Measurements from ENCODE around the gene TMEM238.
"Not testable (repeated sequence)": the region's sequence is repeated elsewhere in the genome, so short reads cannot be mapped to it uniquely, and the experiment has no call there.

The TMEM238 gene

GRCh38 chr19:55339889-55340783 lies 44.0 kb downstream of the TMEM238 start:
- DNase-seq (ENCODE audit: low spot score): no peak

DNA sequence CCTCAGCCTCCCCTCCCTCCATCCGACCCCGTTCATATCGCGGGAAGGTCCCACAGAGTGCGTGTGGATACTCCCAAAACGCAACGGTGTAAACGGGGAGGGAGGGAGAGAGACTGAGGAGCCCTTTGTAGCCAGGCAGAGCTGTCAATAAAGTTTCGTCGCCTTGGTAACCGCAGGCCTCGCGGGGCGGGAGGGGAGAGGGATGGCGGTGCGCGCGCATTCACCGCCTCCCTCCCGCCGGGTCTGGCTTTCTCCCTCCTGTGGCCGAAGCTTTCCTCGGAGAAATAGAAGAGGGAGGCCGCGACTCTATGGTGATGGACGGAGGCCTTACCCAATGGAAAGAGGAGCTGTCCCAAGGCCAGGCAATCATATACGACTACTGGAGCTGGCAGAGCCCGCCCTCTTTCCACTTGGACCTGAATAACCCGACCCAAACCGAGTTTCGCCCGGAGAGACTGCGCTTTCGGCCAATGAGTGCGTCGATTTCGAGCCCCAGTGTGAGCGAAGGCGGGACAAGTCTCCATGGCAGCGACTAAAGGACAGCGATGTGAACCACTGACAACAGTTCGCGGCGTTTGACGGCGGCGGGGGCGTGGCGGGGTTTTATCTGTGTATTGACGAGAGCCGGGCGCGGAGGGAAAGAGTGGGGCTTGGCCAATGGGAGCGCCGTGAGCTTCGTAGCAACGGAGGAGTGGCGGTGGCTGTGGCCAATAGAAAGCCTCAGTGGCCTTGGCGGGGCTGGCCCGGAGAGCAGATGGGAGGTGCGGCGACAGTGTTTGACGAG lies 44.8 kb downstream of the TMEM238 start, which contains the start of gene KMT5C:
TSS of gene KMT5C (plus strand) at position 772 of the 784 bp plus-strand sequence. CDS start 2,061 bp downstream, outside the sequence.
- peak; percentile 100 for DNase-seq (ENCODE audit: low spot score)

DNA sequence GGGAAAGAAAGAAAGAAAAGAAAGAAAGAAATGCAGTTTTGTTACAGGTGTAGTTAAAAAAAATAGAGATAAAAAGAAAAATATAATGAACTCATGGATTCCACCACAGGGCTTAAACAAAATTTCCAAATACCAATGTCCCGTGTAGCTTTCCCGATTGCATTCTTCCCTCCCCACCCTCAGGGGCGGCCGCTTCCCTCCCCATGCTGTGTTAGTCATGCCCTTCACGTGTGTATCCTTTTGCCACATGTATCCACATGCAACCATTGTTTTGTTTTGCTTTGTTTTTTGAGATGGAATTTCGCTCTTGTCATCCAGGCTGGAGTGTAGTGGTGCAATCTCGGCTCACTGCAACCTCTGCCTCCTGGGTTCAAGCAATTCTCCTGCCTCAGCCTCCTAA lies 48.0 kb downstream of the TMEM238 start:
- no peak for DNase-seq (ENCODE audit: low spot score)

GRCh38 chr19:55333870-55334269 lies 50.2 kb downstream of the TMEM238 start:
- no peak for DNase-seq (ENCODE audit: low spot score)

DNA sequence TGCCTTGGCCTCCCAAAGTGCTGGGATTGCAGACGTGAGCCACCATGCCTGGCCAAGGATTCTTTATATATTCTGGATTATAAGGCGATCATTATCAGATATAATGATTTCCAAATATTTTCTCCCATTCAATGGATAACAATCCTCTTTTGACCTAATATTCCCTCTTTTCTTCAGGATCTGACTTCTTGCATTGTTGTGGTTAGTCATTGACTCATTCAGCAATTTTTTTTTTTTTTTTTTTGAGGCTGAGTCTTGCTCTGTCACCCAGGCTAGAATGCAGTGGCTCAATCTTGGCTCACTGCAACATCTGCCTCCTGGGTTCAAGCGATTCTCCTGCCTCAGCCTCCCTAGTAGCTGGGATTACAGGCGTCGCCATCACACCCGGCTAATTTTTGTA lies 54.3 kb downstream of the TMEM238 start:
- not testable (repeated sequence) for DNase-seq (ENCODE audit: low spot score)
